8988T (cell line): ENCODE data around the gene IFNL2.
"Not testable (repeated sequence)": the region's sequence is repeated elsewhere in the genome, so short reads cannot be mapped to it uniquely, and the experiment has no call there.

Source experiments
- DNase-seq: peaks from one replicate; pipeline ENCODE4 v3.0.0; 2011

Gene IFNL2

GRCh38 chr19:39253374-39254149, 14.6 kb upstream of the IFNL2 start:
- DNase-seq: no peak

GRCh38 chr19:39254531-39255345, 13.5 kb upstream of the IFNL2 start:
- no peak for DNase-seq

DNA sequence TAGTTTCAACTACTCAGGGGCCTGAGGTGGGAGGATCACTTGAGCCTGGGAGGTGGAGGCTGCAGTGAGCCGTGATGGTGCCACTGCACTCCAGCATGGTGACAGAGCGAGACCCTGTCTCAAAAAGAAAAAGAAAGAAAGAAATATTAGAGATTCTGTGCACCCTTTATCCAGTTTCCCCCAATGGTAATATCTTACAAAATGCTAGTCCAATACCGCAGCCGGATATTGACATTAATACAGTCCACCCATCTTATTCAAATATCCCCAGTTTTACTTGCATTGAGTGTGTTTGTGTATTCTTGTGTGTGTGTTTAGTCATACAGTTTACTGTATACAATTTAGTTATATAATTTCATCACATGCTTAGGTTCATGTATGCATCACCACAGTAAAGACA, 11.0 kb upstream of the IFNL2 start:
- DNase-seq: no peak

GRCh38 chr19:39261704-39262103, 6.5 kb upstream of the IFNL2 start:
- peak; percentile 36 for DNase-seq

DNA sequence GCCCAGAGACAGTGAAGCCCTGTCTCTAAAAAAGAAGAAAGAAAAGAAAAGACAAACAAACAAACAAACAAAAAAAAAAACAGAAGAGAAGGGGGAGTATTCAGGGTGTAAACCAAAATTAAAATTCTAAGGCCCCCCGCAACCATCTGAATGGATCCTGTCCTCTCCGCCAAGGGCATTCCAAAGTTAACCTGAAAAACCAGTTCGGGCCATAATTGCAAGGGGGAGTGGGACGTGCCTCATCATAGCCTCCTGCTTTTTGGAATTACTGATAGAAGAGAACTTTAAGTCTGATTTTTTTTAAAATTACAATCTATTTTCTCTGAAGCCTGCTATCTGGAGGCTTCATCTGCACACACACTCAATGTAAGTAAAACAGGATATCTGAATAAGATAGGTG, 5.7 kb upstream of the IFNL2 start:
- DNase-seq: no peak

GRCh38 chr19:39263912-39264305, 4.3 kb upstream of the IFNL2 start:
- peak; percentile 83 for DNase-seq

DNA sequence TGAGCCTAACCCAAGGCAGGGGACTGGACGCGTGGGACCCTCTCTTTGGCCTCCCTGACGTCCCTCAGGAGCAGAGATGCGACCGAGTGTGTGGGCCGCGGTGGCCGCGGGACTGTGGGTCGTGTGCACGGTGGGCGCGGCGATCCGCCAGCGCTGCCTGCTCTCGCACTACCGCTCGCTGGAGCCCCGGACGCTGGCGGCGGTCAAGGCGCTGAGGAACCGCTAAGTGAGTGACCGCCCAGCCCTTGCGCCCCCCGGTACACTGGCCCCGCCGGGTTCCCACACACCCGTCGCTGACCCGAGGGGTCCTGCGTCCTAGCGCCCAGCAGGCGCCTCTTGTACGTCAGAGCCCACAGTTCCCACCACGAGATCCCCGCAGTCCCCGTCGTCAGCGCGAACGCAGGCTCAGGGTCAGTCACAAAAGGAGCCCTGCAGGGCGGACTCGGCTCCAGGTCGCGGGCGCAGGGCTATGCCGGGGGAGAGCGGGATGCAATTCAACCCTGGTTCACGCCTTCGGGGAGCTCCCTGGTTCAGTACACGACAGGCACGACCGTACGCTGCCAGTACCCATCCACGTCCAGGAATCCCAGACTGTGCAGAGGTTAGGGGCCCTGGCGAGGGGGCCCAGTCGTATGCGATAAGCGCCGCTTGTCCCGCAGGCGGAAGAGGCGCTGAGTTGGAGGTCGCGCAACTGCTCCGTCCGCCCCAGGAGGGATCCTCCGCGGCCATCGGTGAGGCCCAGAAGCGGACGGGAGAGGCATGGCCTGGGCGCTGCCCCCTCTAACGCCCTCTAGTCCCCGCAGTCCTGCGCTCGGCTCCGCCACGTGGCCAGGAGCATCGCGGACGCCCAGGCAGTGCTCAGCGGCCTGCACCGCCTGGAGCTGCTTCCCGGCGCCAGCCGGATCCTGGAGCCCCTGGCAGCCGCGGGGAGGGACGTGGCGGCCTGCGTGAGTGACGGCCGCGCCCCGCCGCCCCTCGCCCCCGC, 3.6 kb upstream of the IFNL2 start:
- DNase-seq: peak; percentile 56

GRCh38 chr19:39265321-39265916, 2.8 kb upstream of the IFNL2 start:
- peak; percentile 75 for DNase-seq

DNA sequence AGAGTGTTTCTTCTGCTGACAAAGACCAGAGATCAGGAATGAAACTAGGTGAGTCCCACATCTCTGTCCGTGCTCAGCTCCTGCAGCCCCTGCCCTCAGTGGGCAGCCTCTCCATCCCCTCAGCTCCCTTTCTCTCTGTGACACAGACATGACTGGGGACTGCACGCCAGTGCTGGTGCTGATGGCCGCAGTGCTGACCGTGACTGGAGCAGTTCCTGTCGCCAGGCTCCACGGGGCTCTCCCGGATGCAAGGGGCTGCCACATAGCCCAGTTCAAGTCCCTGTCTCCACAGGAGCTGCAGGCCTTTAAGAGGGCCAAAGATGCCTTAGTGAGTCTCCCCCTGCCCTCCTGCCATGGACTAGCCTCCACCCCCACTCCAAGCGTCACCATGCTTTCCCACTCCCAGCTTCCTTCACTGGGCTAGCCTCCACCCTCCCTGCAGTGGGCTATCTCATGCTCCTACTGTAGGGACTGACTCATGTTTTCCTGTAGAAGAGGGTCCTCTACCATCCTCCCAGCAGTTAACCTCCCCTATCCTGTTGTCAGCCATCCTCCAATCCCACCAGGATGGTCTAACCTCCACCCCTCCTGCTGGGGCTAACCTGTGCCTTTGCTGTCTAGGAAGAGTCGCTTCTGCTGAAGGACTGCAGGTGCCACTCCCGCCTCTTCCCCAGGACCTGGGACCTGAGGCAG, 481 bp downstream of the IFNL2 start:
- peak; percentile 15 for DNase-seq

- peak; percentile 18 for DNase-seq
These were observed 1.2 kb downstream of the IFNL2 start for GRCh38 chr19:39269369-39269768.

DNA sequence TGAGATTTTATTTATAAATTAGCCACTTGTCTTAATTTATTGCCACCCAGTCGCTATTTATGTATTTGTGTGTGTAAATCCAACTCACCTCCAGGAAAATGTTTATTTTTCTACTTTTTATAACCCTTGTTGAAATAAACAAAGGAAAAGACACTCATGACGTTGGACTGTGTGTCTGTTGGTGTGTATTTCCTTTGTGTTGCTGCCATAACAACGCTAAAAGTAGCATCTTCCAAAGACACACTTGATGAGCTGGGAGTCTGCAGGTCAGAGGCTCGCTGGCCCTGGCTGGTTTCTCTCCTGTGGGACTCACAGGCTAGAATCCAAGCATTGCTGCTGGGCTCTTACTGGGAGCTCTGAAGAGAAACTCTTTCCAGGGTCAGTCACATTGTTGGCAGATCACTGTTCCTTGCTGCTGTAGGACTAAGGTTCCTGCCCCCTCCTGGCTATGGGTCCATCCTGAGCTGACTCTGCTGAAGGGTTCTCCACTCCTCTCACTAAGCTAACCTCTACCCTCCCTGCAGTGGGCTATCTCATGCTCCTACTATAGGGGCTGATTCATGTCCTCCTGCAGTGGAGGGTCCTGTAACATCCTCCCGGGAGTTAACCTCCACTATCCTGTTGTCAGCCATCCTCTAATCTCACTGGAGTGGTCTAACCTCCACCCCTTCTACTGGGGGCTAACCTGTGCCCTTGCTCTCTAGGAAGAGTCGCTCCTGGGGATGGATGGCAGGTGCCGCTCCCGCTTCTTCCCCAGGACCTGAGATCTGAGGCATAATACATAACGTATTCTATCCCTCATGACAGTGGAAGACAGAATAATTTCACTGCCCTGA, 2.1 kb downstream of the IFNL2 start:
- peak; percentile 56 for DNase-seq

- not testable (repeated sequence) for DNase-seq
These were observed 5.7 kb downstream of the IFNL2 start for GRCh38 chr19:39273859-39274258.

- peak; percentile 11 for DNase-seq
These were observed 7.4 kb downstream of the IFNL2 start for GRCh38 chr19:39275578-39275977.

DNA sequence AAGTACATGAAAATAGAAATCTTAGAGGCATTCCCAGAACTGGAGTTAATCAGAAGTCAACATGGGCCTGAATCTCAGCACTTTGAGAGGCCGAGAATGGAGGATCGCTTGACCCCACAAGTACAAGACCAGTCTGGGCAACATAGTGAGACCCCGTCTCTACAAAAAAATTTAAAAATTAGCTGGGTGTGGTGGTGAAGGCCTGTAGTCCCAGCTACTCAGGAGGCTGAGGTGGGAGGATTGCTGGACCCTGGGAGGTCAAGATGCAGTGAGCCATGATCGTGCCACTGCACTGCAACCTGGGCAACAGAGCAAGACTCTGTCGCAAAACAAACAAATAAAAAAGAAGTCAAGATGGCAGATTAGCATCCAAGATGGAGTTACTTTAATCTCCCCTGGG, 8.5 kb downstream of the IFNL2 start:
- DNase-seq: no peak

- DNase-seq: peak; percentile 10
These were observed 9.4 kb downstream of the IFNL2 start for GRCh38 chr19:39277598-39277997.

DNA sequence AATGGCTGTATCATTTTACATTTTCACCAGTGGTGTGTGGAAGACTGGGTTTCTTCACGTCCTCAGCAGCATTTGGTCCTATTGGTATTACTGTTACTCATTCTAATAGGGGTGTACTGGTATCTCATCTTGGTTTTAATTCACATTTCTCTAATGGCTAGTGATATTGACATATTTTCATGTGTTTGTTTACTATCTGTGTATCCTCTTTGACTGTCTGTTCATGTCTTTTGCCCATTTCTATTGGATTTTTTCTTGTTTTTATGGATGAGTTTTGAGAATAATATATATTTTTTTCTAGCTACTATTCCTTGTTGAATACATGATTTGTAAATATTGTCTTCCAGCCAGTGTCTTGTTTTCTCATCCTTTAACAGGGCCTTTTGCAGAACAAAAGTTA, 13.8 kb downstream of the IFNL2 start:
- peak; percentile 1 for DNase-seq

DNA sequence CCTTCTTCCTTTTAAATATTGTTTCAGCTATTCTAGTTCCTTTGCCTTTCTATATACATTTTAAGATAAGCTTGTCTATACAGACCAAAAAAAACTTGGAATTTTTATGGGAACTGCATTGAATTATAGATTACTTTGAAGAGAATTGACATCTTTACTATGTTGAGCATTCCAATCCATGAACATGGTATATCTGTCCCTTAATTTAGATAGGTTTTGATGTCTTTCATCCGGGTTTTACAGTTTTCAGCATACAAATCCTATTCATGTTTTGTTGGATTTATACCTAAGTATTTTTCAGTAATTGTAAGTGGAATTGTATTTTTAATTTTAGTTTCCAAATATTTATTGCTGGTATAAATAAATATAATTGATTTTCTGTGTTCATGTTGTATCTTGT, 15.8 kb downstream of the IFNL2 start:
- peak; percentile 1 for DNase-seq

- DNase-seq: no peak
These were observed 25.2 kb downstream of the IFNL2 start for GRCh38 chr19:39293394-39293793.

GRCh38 chr19:39296055-39296645, 28.0 kb downstream of the IFNL2 start, which contains the start of gene IFNL1:
Gene IFNL1, plus strand, starts transcription at chr19:39296407. Its CDS starts 15 bp downstream, at chr19:39296422.
- peak; percentile 20 for DNase-seq

DNA sequence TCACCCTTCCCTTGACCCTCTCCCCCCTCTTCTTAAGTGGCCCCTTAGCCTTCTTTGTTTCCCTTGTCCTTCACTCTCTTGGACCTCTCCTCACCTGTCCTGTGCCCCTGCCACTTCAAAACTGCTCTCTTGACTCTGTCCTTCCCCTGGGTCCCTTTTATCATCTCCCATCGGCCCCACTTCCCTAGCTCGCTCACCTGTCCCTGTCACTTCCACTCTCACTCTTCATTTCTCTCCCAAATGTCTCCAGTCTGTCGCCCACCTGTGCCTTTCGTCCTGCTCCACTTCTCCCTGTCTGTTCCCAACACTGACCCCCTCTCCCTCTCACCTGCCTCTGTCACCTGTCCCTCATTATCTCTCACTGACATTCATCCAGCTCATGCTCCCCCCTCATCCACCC, 28.7 kb downstream of the IFNL2 start:
- peak; percentile 23 for DNase-seq
